ENCODE results near the gene AP1G2. TPM values are rescaled to one million over a fixed set of nuclear protein-coding genes. Genes with fewer than 3 reads are reported as not detected.
A peak's percentile ranks its signal among the peaks of the same experiment; 100 is the strongest.

Gene AP1G2
- total and polyA plus RNA-seq, 2 of the 13 experiments (the other 11 are each of a cell fraction or from before 2014, with no cell fraction given), result 96.9 to 611 TPM

DNA sequence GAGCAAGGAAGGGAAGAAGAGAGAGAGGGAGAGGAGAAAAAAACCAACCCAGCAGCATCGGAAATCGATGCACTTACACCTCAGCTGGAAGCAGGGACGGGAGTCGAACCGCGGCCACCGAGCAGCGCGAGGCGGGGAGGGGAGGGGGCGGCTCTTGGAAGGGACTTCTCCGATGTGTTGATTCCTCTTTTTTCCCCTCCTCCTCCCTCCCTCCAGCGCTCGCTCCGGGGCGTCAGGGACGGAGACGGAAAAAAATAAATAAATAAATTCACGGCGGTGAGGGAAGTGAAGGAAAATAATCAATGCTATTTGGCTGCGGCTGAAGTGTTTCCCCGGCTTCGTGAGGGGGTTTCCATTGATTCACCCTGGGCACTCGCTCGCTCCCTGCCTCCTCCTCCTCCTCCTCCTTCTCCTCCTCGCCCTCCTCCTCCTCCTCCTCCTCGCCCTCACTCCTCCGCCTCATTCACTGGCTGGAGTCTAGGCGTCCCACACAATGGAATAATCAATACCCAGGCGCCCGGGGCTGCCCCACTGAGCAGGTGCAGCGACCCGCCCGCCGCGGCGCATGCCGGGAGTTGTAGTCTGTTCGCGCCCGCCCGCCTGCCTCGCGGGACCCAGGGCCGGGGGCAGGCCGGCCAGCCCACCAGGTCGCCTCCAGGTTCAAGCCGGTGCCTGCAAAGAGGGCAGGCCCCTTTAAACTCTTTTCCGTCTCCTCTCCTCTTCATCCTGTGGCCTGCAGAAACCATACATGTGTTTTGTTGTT lies 16.1 kb downstream of the AP1G2 start, which contains the start of gene ZFHX2 (continued):
- TF ChIP-seq, protein P1, sequence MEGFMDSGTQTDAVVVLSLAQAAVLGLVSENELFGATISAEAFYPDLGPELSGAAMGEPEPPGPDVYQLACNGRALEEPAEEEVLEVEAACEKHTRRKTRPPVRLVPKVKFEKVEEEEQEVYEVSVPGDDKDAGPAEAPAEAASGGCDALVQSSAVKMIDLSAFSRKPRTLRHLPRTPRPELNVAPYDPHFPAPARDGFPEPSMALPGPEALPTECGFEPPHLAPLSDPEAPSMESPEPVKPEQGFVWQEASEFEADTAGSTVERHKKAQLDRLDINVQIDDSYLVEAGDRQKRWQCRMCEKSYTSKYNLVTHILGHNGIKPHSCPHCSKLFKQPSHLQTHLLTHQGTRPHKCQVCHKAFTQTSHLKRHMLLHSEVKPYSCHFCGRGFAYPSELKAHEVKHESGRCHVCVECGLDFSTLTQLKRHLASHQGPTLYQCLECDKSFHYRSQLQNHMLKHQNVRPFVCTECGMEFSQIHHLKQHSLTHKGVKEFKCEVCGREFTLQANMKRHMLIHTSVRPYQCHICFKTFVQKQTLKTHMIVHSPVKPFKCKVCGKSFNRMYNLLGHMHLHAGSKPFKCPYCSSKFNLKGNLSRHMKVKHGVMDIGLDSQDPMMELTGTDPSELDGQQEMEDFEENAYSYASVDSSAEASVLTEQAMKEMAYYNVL (CRISPR knock-in tag; IDR thresholded peaks at IDR 0.05; ENCODE audit: borderline replicate concordance), result peak; percentile 89
- no peak for TF ChIP-seq GTF2F1 (IDR thresholded peaks at IDR 0.05; ENCODE audit: low read length)
- TF ChIP-seq ZNF335 (CRISPR knock-in tag; IDR thresholded peaks at IDR 0.05), result peak; percentile 94
- TF ChIP-seq, protein P2, sequence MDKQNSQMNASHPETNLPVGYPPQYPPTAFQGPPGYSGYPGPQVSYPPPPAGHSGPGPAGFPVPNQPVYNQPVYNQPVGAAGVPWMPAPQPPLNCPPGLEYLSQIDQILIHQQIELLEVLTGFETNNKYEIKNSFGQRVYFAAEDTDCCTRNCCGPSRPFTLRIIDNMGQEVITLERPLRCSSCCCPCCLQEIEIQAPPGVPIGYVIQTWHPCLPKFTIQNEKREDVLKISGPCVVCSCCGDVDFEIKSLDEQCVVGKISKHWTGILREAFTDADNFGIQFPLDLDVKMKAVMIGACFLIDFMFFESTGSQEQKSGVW (CRISPR knock-in tag; IDR thresholded peaks at IDR 0.05; ENCODE audit: borderline replicate concordance), result no peak
- TF ChIP-seq, protein P3, sequence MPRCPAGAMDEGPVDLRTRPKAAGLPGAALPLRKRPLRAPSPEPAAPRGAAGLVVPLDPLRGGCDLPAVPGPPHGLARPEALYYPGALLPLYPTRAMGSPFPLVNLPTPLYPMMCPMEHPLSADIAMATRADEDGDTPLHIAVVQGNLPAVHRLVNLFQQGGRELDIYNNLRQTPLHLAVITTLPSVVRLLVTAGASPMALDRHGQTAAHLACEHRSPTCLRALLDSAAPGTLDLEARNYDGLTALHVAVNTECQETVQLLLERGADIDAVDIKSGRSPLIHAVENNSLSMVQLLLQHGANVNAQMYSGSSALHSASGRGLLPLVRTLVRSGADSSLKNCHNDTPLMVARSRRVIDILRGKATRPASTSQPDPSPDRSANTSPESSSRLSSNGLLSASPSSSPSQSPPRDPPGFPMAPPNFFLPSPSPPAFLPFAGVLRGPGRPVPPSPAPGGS (CRISPR knock-in tag; IDR thresholded peaks at IDR 0.05), result peak; percentile 98
- TF ChIP-seq ZNF776 (CRISPR knock-in tag; IDR thresholded peaks at IDR 0.05), result peak; percentile 75; the same call in 1 of the 2 replicates
- TF ChIP-seq ZNF746 (CRISPR knock-in tag; IDR thresholded peaks at IDR 0.05), result peak; percentile 98
- TF ChIP-seq, protein P4, sequence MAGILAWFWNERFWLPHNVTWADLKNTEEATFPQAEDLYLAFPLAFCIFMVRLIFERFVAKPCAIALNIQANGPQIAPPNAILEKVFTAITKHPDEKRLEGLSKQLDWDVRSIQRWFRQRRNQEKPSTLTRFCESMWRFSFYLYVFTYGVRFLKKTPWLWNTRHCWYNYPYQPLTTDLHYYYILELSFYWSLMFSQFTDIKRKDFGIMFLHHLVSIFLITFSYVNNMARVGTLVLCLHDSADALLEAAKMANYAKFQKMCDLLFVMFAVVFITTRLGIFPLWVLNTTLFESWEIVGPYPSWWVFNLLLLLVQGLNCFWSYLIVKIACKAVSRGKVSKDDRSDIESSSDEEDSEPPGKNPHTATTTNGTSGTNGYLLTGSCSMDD (CRISPR knock-in tag; IDR thresholded peaks at IDR 0.05), result no peak
- TF ChIP-seq, protein P5, sequence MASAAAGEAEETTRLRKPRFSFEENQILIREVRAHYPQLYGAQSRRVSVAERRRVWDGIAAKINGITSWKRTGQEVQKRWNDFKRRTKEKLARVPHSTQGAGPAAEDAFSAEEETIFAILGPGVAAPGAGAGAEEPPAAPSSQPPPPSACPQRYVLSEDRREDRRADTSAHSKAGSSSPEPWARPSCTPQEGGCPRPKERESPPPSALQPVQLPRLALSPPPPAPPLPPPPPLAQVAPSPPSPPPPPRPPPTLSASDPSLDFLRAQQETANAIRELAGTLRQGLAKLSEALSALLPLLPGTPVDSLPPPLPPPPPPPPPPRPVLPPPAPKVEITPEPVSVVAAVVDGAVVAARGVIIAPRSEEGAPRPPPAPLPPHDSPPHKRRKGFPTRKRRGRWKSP (CRISPR knock-in tag; IDR thresholded peaks at IDR 0.05), result no peak
- TF ChIP-seq NR2F6 (IDR thresholded peaks at IDR 0.05), result no peak
- no peak; the same call in 1 of the 2 replicates for TF ChIP-seq NR2F6 (CRISPR knock-in tag; IDR thresholded peaks at IDR 0.05)
- TF ChIP-seq, protein P6, sequence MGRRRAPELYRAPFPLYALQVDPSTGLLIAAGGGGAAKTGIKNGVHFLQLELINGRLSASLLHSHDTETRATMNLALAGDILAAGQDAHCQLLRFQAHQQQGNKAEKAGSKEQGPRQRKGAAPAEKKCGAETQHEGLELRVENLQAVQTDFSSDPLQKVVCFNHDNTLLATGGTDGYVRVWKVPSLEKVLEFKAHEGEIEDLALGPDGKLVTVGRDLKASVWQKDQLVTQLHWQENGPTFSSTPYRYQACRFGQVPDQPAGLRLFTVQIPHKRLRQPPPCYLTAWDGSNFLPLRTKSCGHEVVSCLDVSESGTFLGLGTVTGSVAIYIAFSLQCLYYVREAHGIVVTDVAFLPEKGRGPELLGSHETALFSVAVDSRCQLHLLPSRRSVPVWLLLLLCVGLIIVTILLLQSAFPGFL (CRISPR knock-in tag; IDR thresholded peaks at IDR 0.05), result no peak
- TF ChIP-seq MBNL3 (CRISPR knock-in tag; conservative IDR thresholded peaks at IDR 0.05), result no peak
- TF ChIP-seq, protein P7, sequence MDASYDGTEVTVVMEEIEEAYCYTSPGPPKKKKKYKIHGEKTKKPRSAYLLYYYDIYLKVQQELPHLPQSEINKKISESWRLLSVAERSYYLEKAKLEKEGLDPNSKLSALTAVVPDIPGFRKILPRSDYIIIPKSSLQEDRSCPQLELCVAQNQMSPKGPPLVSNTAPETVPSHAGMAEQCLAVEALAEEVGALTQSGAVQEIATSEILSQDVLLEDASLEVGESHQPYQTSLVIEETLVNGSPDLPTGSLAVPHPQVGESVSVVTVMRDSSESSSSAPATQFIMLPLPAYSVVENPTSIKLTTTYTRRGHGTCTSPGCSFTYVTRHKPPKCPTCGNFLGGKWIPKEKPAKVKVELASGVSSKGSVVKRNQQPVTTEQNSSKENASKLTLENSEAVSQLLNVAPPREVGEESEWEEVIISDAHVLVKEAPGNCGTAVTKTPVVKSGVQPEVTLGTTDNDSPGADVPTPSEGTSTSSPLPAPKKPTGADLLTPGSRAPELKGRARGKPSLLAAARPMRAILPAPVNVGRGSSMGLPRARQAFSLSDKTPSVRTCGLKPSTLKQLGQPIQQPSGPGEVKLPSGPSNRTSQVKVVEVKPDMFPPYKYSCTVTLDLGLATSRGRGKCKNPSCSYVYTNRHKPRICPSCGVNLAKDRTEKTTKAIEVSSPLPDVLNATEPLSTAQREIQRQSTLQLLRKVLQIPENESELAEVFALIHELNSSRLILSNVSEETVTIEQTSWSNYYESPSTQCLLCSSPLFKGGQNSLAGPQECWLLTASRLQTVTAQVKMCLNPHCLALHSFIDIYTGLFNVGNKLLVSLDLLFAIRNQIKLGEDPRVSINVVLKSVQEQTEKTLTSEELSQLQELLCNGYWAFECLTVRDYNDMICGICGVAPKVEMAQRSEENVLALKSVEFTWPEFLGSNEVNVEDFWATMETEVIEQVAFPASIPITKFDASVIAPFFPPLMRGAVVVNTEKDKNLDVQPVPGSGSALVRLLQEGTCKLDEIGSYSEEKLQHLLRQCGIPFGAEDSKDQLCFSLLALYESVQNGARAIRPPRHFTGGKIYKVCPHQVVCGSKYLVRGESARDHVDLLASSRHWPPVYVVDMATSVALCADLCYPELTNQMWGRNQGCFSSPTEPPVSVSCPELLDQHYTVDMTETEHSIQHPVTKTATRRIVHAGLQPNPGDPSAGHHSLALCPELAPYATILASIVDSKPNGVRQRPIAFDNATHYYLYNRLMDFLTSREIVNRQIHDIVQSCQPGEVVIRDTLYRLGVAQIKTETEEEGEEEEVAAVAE (CRISPR knock-in tag; IDR thresholded peaks at IDR 0.05; ENCODE audit: borderline replicate concordance), result peak; percentile 91
- no peak for TF ChIP-seq MED8 (CRISPR knock-in tag; IDR thresholded peaks at IDR 0.05; ENCODE audit: insufficient replicate concordance)
- TF ChIP-seq EEA1 (CRISPR knock-in tag; IDR thresholded peaks at IDR 0.05; ENCODE audit: borderline replicate concordance), result no peak
- 0 out of 2 replicates have a peak, but pooled peaks have one; percentile 41 for TF ChIP-seq ZNF556 (CRISPR knock-in tag; IDR thresholded peaks at IDR 0.05; ENCODE audit: borderline replicate concordance)
